Activated CD8-positive, alpha-beta memory T cell treated with anti-CD3 and anti-CD28 coated beads, Interleukin-2, amount 50 U/mL, for 1 hour (primary cell): ENCODE measurements around the gene PKP4.

Experiments
- DNase-seq: peaks from one replicate; pipeline ENCODE4 v3.0.0-alpha.2; 2020; ENCODE audit errors: extremely low read depth

PKP4 gene

GRCh38 chr2:158716921-158717320 lies 260.2 kb downstream of the PKP4 start:
- DNase-seq = no peak

GRCh38 chr2:158717366-158718195 lies 260.8 kb downstream of the PKP4 start:
- no peak for DNase-seq

GRCh38 chr2:158718196-158718585 lies 261.4 kb downstream of the PKP4 start:
- DNase-seq = no peak

GRCh38 chr2:158718851-158719250 lies 262.1 kb downstream of the PKP4 start:
- no peak for DNase-seq

GRCh38 chr2:158719403-158719802 lies 262.7 kb downstream of the PKP4 start:
- DNase-seq = no peak

GRCh38 chr2:158722266-158723105 lies 265.7 kb downstream of the PKP4 start:
- no peak for DNase-seq

GRCh38 chr2:158723181-158723838 lies 266.6 kb downstream of the PKP4 start:
- no peak for DNase-seq

GRCh38 chr2:158723921-158724802 lies 267.4 kb downstream of the PKP4 start:
- DNase-seq = no peak

- DNase-seq = no peak
These were observed 268.1 kb downstream of the PKP4 start for GRCh38 chr2:158724803-158725381.

- DNase-seq = no peak
These were observed 268.7 kb downstream of the PKP4 start for GRCh38 chr2:158725441-158725891.

- no peak for DNase-seq
These were observed 270.3 kb downstream of the PKP4 start for GRCh38 chr2:158726911-158727592.

- DNase-seq = no peak
These were observed 271.7 kb downstream of the PKP4 start for GRCh38 chr2:158728422-158728821.

GRCh38 chr2:158729451-158729850 lies 272.7 kb downstream of the PKP4 start:
- no peak for DNase-seq

- no peak for DNase-seq
These were observed 273.3 kb downstream of the PKP4 start for GRCh38 chr2:158729873-158730620.

- no peak for DNase-seq
These were observed 273.9 kb downstream of the PKP4 start for GRCh38 chr2:158730621-158731140.

GRCh38 chr2:158731386-158731785 lies 274.6 kb downstream of the PKP4 start:
- DNase-seq = no peak
